ENCODE measurements around the gene CD1C. TPM values are rescaled to one million over a fixed set of nuclear protein-coding genes. Genes with fewer than 3 reads are reported as not detected.

CD1C gene
- total and polyA plus RNA-seq, 2 of the 8 experiments (the other 6 are each of a cell fraction or from before 2014, with no cell fraction given): 0.06 to 0.35 TPM

DNA sequence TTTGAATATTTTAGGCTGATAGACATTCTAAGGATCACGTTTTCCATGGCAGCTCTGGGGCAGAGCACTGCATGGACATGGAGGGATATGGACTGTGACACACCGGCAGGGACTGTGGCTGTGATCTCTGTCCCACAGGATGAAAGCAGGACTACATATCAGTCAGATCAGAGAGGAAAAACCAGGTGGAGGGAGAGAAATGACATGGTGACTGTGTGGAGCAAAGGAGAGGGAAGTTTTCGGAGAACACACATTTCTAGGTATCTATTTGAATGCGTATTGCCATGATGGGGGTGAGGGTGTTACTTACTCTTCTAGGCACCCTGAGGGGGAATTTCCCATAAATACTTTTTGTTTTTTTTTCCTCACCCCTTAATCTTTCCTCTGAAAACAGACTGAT, 3.2 kb upstream of the CD1C start:
- Histone ChIP-seq H3K27ac (ENCODE audit: low read depth, low read length) (no peak overlapping the region), H3K4me1 (replicated peaks in 1 of 4; ENCODE audit: control insufficient read depth in 3 of 4, insufficient read depth in 4 of 4, low read length in 3 of 4) (peaks cover 0 to 5% (median 0%) of the 10 kb centered on the region in 4 experiments; a peak in 1 of 7 replicates), H3K23me2 (ENCODE audit: low read depth, low read length) (no peaks in the 10 kb centered on the region), H2BK15ac (ENCODE audit: low read length) (no peak overlapping the region), H3K56ac (replicated peaks; ENCODE audit: insufficient read length, low read depth, low read length) (no peak overlapping the region), H2BK20ac (ENCODE audit: low read length) (no peak overlapping the region), H2BK5ac (ENCODE audit: low read depth, low read length) (no peak overlapping the region), H3K18ac (ENCODE audit: extremely low read depth, low read length) (no peak overlapping the region), H3K79me2 (ENCODE audit: control insufficient read depth in 1 of 2, insufficient read depth in 2 of 2, low read length in 2 of 2) (no peaks in the 10 kb centered on the region), H3K4me3 (ENCODE audit: extremely low read depth in 1 of 4, insufficient read depth in 2 of 4, low read depth in 3 of 4, low read length in 4 of 4) (no peak overlapping the region), H4K5ac (ENCODE audit: insufficient read length, low read depth, low read length) (no peak overlapping the region), H2AK5ac (ENCODE audit: low read depth, low read length) (no peak overlapping the region), H4K91ac (replicated peaks; ENCODE audit: insufficient read length, low read length) (no peak overlapping the region), H3K79me1 (ENCODE audit: low read depth, low read length) (no peaks in the 10 kb centered on the region), H2BK12ac (ENCODE audit: low read depth, low read length) (no peak overlapping the region), H3K4ac (replicated peaks; ENCODE audit: insufficient read length, low read depth, low read length) (no peak overlapping the region), H3K9me3 (ENCODE audit: insufficient read depth in 2 of 2, low read depth in 1 of 2, low read length in 1 of 2) (no peaks in the 10 kb centered on the region), H3K23ac (ENCODE audit: insufficient read length) (no peak overlapping the region), H4K20me1 (replicated peaks in 1 of 2; ENCODE audit: control insufficient read depth in 1 of 2, insufficient read depth in 2 of 2, low read length in 2 of 2) (no peaks in the 10 kb centered on the region), H3K27me3 (replicated peaks in 1 of 4; ENCODE audit: control insufficient read depth in 3 of 4, extremely low read depth in 1 of 4, insufficient read depth in 3 of 4, low read length in 3 of 4) (no peaks in the 10 kb centered on the region), H3K14ac (ENCODE audit: insufficient read length) (no peak overlapping the region), H3K36me3 (ENCODE audit: control insufficient read depth in 2 of 4, insufficient read depth in 4 of 4, low read length in 3 of 4) (no peaks in the 10 kb centered on the region), H2AFZ (ENCODE audit: low read length) (no peak overlapping the region), H2BK120ac (replicated peaks; ENCODE audit: low read depth, low read length) (no peak overlapping the region), H3K9ac (replicated peaks in 1 of 4; ENCODE audit: extremely low read depth in 1 of 4, low read depth in 3 of 4, low read length in 3 of 4) (no peak overlapping the region), H3K4me2 (ENCODE audit: insufficient read depth in 1 of 2, low read depth in 2 of 2, low read length in 2 of 2) (no peak overlapping the region), H4K8ac (ENCODE audit: extremely low read depth, insufficient read depth, low read length) (no peak overlapping the region)
- TF ChIP-seq CREB1 (IDR thresholded peaks at IDR 0.05) (no peak), TCF12 (IDR thresholded peaks at IDR 0.05; ENCODE audit: low read depth, low read length) (no peak), EZH2 (IDR thresholded peaks at IDR 0.05; ENCODE audit: low read depth, low read length, severe bottlenecking) (no peak), POLR2AphosphoS5 (IDR thresholded peaks at IDR 0.05; ENCODE audit: low read depth, low read length) (no peak), NRF1 (IDR thresholded peaks at IDR 0.05; ENCODE audit: low read depth, low read length) (no peak), JUN (IDR thresholded peaks at IDR 0.05; ENCODE audit: low read depth, low read length) (no peak), SRF (IDR thresholded peaks at IDR 0.05; ENCODE audit: low read depth, low read length) (no peak)
- TF ChIP-seq, protein P1, sequence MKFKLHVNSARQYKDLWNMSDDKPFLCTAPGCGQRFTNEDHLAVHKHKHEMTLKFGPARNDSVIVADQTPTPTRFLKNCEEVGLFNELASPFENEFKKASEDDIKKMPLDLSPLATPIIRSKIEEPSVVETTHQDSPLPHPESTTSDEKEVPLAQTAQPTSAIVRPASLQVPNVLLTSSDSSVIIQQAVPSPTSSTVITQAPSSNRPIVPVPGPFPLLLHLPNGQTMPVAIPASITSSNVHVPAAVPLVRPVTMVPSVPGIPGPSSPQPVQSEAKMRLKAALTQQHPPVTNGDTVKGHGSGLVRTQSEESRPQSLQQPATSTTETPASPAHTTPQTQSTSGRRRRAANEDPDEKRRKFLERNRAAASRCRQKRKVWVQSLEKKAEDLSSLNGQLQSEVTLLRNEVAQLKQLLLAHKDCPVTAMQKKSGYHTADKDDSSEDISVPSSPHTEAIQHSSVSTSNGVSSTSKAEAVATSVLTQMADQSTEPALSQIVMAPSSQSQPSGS (IDR thresholded peaks at IDR 0.05; ENCODE audit: low read length): no peak
- no peak for FAIRE-seq
- WGBS, 2 experiments (ENCODE audit: extremely low coverage in 1 of 2, insufficient coverage in 1 of 2, insufficient read length in 1 of 2, insufficient replicate concordance in 2 of 2, low coverage in 1 of 2, low lambda C conversion rate in 2 of 2, missing lambda C conversion rate in 1 of 2): 86% methylated on average over 4 of the region's 4 CpGs; no CpG with 5 or more reads in 1 of the 2 experiments
- POLR2A ChIA-PET (ENCODE audit: partially characterized antibody): no interaction called here
- CTCF ChIA-PET (ENCODE audit: partially characterized antibody): interaction anchor here (2.5 kb wide), 1 partner anchor 83 kb away, joined by 5 read pairs; no protein-coding TSS in a partner anchor
- no peak for DNase-seq (ENCODE audit: low read depth in 1 of 2, low spot score in 2 of 2)
